AG04450 (cell line): ENCODE measurements around the gene GNE. TPM values are rescaled to one million over a fixed set of nuclear protein-coding genes. Genes with fewer than 3 reads are reported as not detected.
"Not testable (repeated sequence)": the region's sequence is repeated elsewhere in the genome, so short reads cannot be mapped to it uniquely, and the experiment has no call there.

ENCODE experiments used
- CTCF ChIA-PET: fragments of 300-600, 350-600 bp; formaldehyde crosslinking; extraction: SDS; loops from one replicate; lab custom pipeline; 2022; ENCODE audit warnings: antibody characterized with exemption, inconsistent platforms; lab: Charles Lee
- POLR2A ChIA-PET: fragments of 350-600 bp; formaldehyde crosslinking; extraction: SDS; loops from one replicate; lab custom pipeline; 2021; ENCODE audit warnings: antibody characterized with exemption, inconsistent platforms; lab: Yijun Ruan, JAX
- DNase-seq: peaks from one replicate; pipeline ENCODE4 v3.0.0-alpha.2; 2011; ENCODE audit warnings: low read depth, low spot score
- H3K27ac ChIP-seq: one replicate; pipeline ENCODE4 v1.5.1; 2012; ENCODE audit warnings: low read depth, low read length, control low read depth
- H3K27me3 ChIP-seq: one replicate; pipeline ENCODE4 v1.6.0; 2012; ENCODE audit warnings: low read length; ENCODE audit not compliant: control insufficient read depth, insufficient read depth
- H3K4me3 ChIP-seq: 2 replicates; pipeline ENCODE4 v1.5.1; 2011; ENCODE audit warnings: mild to moderate bottlenecking, low read depth, low read length, control low read depth
- H3K9me3 ChIP-seq: 2 replicates; pipeline ENCODE4 v1.5.1; 2012; ENCODE audit warnings: low read length; ENCODE audit not compliant: control insufficient read depth, insufficient read depth
- CTCF ChIP-seq: IDR thresholded peaks from 2 replicates; pipeline ENCODE4 v1.5.1; 2011; ENCODE audit warnings: low read depth, low read length, control low read depth, inconsistent platforms
- polyA plus RNA-seq: library from polyadenylated mRNA; depleted of rRNA; stranded (reverse); fragments of >200 nt; gene quantifications from 2 replicates; pipeline ENCODE4 v1.2.3, GENCODE V29; 2011

The GNE gene
- polyA plus RNA-seq, 1 experiment: 17.4 TPM

DNA sequence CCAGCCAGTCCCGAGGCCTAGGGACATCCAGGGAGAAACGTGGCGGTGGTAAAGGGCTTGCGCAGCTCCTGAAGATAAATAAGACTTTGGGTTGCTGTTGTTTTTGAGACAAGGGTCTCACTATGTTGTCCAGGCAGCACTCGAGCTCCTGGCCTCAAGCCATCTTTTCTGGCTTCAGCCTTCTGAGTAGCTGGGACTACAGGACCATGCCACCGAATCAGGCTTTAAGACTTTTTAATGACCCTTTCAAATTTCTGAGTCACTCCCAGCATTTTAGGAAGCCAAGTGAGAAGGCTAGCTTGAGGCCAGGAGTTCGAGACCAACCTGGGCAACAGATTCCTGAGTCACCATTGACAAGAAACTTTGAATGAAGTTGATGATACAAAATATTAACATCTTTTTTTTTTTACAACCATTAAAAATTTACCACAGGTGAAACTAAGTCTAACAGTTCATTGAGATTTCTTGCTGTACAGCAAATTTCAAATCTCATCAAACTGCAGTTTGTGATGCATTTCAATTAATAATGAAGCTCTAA is 817 bp upstream of the GNE start:
- Histone ChIP-seq H3K9me3 (no peaks in the 10 kb centered on the region), H3K4me3 (peak overlapping the region; percentile 82), H3K27ac (peak overlapping the region; percentile 88), H3K27me3 (no peaks in the 10 kb centered on the region)
- POLR2A ChIA-PET: interaction anchor here (0.5 to 1.7 kb wide), 12 partner anchors 8 to 871 kb away, joined by 3 to 14 read pairs (median 4); no protein-coding TSS in a partner anchor
- TF ChIP-seq CTCF: no peak
- DNase-seq: no peak
- CTCF ChIA-PET: interaction anchor here (0.7 to 2.1 kb wide), 3 partner anchors 11 to 237 kb away, joined by 3 to 22 read pairs (median 4); no protein-coding TSS in a partner anchor

DNA sequence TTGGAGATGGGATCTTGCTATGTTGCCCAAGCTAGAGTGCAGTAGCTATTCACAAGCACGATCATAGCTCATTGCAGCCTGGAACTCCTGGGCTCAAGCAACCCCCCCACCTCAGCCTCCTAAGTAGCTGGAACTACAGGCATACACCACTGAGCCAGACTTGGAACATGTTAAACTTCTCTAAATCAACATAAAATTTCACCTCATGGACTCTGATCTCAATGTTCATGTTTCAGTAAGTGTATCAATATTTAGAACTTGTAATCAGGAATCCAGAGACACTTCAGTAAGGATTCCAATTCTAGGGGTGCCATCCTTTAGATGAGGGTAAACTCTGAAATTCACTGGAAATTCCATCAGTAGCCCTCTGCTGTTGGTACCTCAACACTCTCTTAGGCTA is 6.8 kb downstream of the GNE start:
- H3K4me3 ChIP-seq: no peak overlapping the region
- DNase-seq: no peak
- no peaks in the 10 kb centered on the region for H3K27me3 ChIP-seq
- TF ChIP-seq CTCF: no peak
- H3K27ac ChIP-seq: no peak overlapping the region
- CTCF ChIA-PET: interaction anchor here (1.0 to 3.8 kb wide), 2 partner anchors 78 to 156 kb away, joined by 4 to 20 read pairs; no protein-coding TSS in a partner anchor
- POLR2A ChIA-PET: interaction anchor here (0.7 kb wide), 1 partner anchor 312 kb away, joined by 5 read pairs; no protein-coding TSS in a partner anchor
- no peaks in the 10 kb centered on the region for H3K9me3 ChIP-seq

GRCh38 chr9:36250079-36250478 is 8.2 kb downstream of the GNE start:
- Histone ChIP-seq H3K4me3 (no peak overlapping the region), H3K9me3 (no peaks in the 10 kb centered on the region), H3K27me3 (no peaks in the 10 kb centered on the region), H3K27ac (no peak overlapping the region)
- ChIA-PET POLR2A (no interaction called here), CTCF (interaction anchor here (0.6 to 3.8 kb wide), 5 partner anchors 73 to 199 kb away, joined by 3 to 64 read pairs (median 6); no protein-coding TSS in a partner anchor)
- DNase-seq: no peak
- no peak for TF ChIP-seq CTCF

DNA sequence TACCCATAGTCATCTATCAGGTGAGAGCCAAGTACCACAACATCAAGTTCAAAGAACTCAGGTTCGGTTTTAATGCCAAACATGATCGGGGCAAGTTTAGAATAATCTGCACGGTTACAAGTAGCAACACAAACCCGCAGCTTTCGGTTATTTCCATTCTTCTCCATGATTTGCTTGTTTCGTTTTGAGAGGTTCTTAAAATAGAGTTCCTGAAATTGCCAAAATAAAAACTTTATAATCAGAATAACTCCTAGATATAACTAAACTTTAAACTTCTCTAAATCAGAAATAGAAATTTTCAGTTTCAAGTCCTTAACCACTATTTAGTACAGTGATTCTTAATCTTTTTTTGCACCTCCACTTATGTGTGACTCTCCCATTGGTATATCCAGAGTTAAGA is 9.1 kb downstream of the GNE start:
- Histone ChIP-seq H3K4me3 (no peak overlapping the region), H3K9me3 (no peaks in the 10 kb centered on the region), H3K27ac (no peak overlapping the region), H3K27me3 (no peaks in the 10 kb centered on the region)
- no peak for TF ChIP-seq CTCF
- ChIA-PET POLR2A (no interaction called here), CTCF (interaction anchor here (0.8 to 3.1 kb wide), 4 partner anchors 80 to 200 kb away, joined by 3 to 64 read pairs (median 4); no protein-coding TSS in a partner anchor)
- no peak for DNase-seq

DNA sequence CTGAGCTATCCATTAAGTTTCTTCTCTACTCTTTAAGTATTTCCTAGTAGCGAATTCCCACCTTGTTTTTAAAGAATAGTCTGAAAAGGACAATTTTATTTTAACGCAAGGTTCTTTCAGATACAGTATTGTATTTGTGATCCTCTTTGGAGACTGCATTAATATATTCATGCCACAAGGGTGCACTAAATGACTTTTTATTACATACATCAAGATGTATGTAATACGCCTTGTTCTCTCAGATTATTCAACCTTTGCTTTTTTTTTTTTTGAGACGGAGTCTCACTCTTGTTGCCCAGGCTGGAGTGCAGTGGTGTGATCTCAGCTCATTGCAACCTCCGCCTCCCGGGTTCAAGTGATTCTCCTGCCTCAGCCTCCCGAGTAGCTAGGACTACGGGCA is 10.2 kb downstream of the GNE start:
- TF ChIP-seq CTCF: peak; percentile 44
- peak; percentile 7 for DNase-seq
- POLR2A ChIA-PET, H3K27ac ChIP-seq, H3K9me3 ChIP-seq, H3K27me3 ChIP-seq, H3K4me3 ChIP-seq: not testable (repeated sequence)
- CTCF ChIA-PET: interaction anchor here (0.6 to 3.1 kb wide), 16 partner anchors 11 to 1032 kb away, joined by 3 to 64 read pairs (median 4); no protein-coding TSS in a partner anchor
